GM13976 (cell line): ENCODE measurements around the gene C1orf198.

Source experiments
- DNase-seq: peaks from one replicate; pipeline ENCODE4 v3.0.0; 2012; ENCODE audit warnings: low spot score
- in situ Hi-C: fragments of 300-500 bp; cut with MboI; formaldehyde crosslinking; loops from one replicate; pipeline ENCODE4 v1.12.0; 2022; ENCODE audit warnings: low sequenced_read_pairs, mixed read lengths, inconsistent platforms; ENCODE audit not compliant: unreplicated experiment
- TF ChIP-seq, protein P1 (sequence below): IDR thresholded peaks from 2 replicates; pipeline ENCODE4 v1.5.1; 2012; ENCODE audit warnings: borderline replicate concordance, mild to moderate bottlenecking; ENCODE audit not compliant: insufficient read depth; ENCODE audit errors: extremely low read depth, missing control alignments, control extremely low read depth

C1orf198 gene

DNA sequence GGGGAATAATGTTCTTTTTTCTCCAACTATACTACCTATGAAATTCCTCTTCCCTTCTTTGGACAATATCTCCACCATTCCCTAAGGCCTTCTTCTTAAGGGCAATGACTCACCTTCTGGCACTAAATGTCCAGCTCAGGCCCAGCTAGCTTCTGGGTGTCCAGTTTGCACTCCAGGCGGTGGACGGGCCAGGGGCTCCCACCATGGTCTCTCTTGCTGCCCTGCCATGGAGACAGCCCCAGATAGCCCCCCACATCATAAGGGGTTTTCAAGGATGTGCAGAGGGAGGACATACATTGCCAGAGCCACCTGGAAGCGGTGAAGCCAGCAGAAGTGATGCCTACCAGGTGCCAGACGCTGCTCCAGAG lies 43.8 kb downstream of the C1orf198 start:
- in situ Hi-C loops: no loop called here
- TF ChIP-seq, protein P1, sequence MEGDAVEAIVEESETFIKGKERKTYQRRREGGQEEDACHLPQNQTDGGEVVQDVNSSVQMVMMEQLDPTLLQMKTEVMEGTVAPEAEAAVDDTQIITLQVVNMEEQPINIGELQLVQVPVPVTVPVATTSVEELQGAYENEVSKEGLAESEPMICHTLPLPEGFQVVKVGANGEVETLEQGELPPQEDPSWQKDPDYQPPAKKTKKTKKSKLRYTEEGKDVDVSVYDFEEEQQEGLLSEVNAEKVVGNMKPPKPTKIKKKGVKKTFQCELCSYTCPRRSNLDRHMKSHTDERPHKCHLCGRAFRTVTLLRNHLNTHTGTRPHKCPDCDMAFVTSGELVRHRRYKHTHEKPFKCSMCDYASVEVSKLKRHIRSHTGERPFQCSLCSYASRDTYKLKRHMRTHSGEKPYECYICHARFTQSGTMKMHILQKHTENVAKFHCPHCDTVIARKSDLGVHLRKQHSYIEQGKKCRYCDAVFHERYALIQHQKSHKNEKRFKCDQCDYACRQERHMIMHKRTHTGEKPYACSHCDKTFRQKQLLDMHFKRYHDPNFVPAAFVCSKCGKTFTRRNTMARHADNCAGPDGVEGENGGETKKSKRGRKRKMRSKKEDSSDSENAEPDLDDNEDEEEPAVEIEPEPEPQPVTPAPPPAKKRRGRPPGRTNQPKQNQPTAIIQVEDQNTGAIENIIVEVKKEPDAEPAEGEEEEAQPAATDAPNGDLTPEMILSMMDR: no peak
- DNase-seq: no peak

DNA sequence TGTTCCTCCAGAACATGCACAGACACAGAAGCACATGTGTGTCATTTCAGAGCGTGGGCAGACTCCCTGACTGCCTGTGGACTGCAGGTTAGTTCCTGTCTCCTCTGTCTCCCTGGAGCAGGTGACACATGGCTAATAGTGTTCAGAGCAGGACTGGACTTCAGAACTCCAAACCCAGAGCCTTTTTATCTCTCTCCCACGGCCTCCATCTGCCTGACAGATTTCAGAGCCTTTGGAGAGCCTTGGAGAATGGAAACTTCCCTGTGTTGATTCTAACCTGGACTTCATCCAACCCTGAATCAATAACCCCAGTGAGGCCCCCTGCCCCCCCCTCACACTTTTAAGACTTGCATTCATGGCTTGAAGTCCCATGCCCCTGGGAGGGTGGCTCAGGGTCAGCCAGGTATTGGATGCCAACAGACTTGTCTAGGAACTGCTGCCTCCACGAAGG lies 44.4 kb downstream of the C1orf198 start:
- no peak for DNase-seq
- TF ChIP-seq, protein P1: no peak
- in situ Hi-C loops: no loop called here

DNA sequence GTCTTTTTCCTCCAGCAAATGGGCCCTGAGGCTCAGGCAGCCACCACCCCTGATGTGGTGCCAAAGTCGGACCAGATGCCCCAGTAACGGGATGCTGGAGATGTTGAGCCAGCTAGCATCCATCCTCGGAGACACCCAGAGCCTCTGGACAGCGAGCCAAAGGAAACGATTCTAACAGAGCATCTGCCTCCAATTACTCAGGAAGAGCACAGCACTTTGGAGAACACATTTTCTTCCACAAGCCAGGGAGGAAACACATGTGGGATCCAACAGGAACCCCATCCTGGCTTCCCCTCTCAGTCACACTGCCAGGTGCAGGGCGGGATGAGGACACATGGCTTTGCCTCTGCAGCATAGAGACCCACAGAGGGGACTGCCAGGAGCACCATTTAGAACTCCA lies 44.9 kb downstream of the C1orf198 start:
- in situ Hi-C loops: no loop called here
- TF ChIP-seq, protein P1: no peak

DNA sequence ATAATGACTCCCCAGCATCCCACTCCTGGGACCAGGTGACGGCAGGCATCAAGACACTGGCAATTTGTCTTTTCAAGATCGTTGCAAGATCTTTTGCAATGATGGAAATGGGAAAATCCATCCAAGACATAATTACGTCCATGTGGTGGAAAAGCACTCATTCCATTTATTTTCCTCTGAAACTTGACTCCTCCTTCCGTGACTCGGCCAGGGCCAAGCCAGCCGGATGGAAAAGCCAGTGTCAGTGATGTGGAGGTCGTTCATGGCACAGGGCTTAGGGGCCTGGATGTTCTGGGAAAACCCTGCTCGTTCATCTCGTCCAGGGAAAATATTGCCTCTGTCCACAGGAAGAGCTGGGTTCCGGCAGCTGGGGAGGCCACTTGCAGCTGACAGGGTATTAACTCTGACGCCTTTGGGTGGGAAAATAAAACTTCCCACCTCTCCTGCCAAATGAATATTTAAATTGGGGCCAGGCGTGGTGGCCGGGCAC lies 46.2 kb downstream of the C1orf198 start:
- TF ChIP-seq, protein P1: no peak
- DNase-seq: no peak
- in situ Hi-C loops: no loop called here

More for the DNA sequence above, 44.9 kb downstream of the C1orf198 start:
- DNase-seq: no peak

DNA sequence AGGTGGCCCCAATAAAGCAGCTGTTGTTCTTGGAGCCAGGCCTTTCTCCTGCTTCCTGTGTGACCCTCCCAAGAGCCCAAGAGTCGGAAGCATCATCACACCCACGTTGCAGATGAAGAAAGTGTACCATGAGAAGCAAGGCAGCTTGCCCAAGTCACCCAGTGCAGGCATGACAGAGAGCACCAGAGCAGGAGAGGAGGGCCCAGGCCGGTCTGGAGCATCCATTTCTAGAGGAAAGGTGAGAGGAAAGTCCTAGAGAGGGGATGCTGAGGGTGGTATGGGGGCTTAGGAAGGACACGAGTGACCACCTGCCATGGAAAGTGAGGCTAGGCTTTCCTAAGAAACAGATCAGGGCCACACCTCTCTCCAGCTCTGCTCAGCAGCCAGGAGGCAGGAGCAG lies 47.0 kb downstream of the C1orf198 start:
- in situ Hi-C loops: no loop called here
- TF ChIP-seq, protein P1: no peak
- no peak for DNase-seq

GRCh38 chr1:230820568-230820967 lies 47.8 kb downstream of the C1orf198 start:
- no peak for DNase-seq
- TF ChIP-seq, protein P1: no peak
- in situ Hi-C loops: no loop called here

DNA sequence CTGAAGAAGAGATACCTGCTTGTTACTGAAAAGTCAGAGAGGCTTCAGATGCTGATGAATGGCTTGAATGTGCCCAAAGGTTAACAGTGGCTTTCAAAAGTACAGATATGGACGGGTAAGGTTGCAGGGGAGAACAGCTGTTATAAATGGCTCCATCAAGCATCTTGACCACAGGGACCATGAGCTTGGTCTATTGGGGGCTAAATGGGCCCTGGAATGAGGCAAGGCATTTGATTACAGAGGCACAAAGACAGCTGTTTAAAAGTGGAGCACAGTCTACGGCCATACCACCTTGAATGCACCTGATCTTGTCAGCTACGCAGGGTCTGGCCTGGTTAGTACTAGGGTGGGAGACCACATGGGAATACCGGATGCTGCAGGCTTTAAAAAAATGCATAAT lies 48.3 kb downstream of the C1orf198 start:
- in situ Hi-C loops: no loop called here

More for the DNA sequence above, 48.3 kb downstream of the C1orf198 start:
- DNase-seq: no peak
- TF ChIP-seq, protein P1: no peak
